WTC11 (cell line): Measurements from ENCODE around the gene SGPL1. TPM values are rescaled to one million over a fixed set of nuclear protein-coding genes. Genes with fewer than 3 reads are reported as not detected.

Experiments
- ATAC-seq: fragments of 200-7000 bp; cut with Tn5 transposase; 2 replicates; pipeline ENCODE4 v1.10.0; 2021; ENCODE audit warnings: mild to moderate bottlenecking, moderate library complexity
- CTCF ChIA-PET: fragments of 300-600 bp; sonication (Branson Sonifier 250); formaldehyde crosslinking; loops from one replicate; lab custom pipeline; 2021; ENCODE audit warnings: antibody characterized with exemption; lab: Charles Lee
- POLR2A ChIA-PET: fragments of 350-600 bp; sonication (Branson Sonifier 250); formaldehyde crosslinking; loops from one replicate; lab custom pipeline; 2021; ENCODE audit warnings: antibody characterized with exemption; lab: Charles Lee
- DNase-seq: peaks from one replicate; pipeline ENCODE4 v3.0.0; 2021; ENCODE audit warnings: low spot score
- H3K27ac Mint-ChIP-seq: 2 replicates; pipeline ENCODE4 v1.8.0; 2021; ENCODE audit warnings: mixed read lengths
- H3K27me3 Mint-ChIP-seq: 2 replicates; pipeline ENCODE4 v1.8.0; 2021; ENCODE audit warnings: low read depth, mild to moderate bottlenecking, moderate library complexity, mixed read lengths
- H3K36me3 Mint-ChIP-seq: 2 replicates; pipeline ENCODE4 v1.8.0; 2021; ENCODE audit warnings: mixed read lengths
- H3K4me1 Mint-ChIP-seq: 2 replicates; pipeline ENCODE4 v1.8.0; 2022; ENCODE audit warnings: mixed read lengths
- H3K4me3 Mint-ChIP-seq: 2 replicates; pipeline ENCODE4 v1.8.0; 2021; ENCODE audit warnings: mild to moderate bottlenecking, moderate library complexity, mixed read lengths
- H3K9me3 Mint-ChIP-seq: 2 replicates; pipeline ENCODE4 v1.8.0; 2021; ENCODE audit warnings: mixed read lengths
- FOXP1 ChIP-seq: sonication (generic); formaldehyde crosslinking; IDR thresholded peaks from 2 replicates; pipeline ENCODE4 v1.8.0; 2022; ENCODE audit warnings: missing genetic modification reagents, mild to moderate bottlenecking, moderate library complexity, borderline replicate concordance
- JAZF1 ChIP-seq: fragments of 250-450 bp; sonication (Bioruptor Pico); IDR thresholded peaks from 2 replicates; pipeline ENCODE4 v1.9.0; 2021; ENCODE audit warnings: moderate library complexity, mild to moderate bottlenecking, inconsistent platforms
- JUN ChIP-seq: sonication (generic); formaldehyde crosslinking; IDR thresholded peaks from 2 replicates; pipeline ENCODE4 v1.8.0; 2023; ENCODE audit warnings: mild to moderate bottlenecking, missing genetic modification reagents
- NFATC4 ChIP-seq: fragments of 250-450 bp; sonication (Bioruptor Pico); IDR thresholded peaks from 2 replicates; pipeline ENCODE4 v1.9.0; 2021; ENCODE audit warnings: mild to moderate bottlenecking
- NR2C2 ChIP-seq: sonication (generic); formaldehyde crosslinking; IDR thresholded peaks from 2 replicates; pipeline ENCODE4 v1.8.0; 2022; ENCODE audit warnings: mild to moderate bottlenecking, missing genetic modification reagents
- PRRX2 ChIP-seq: fragments of 250-450 bp; sonication (Bioruptor Pico); IDR thresholded peaks from 2 replicates; pipeline ENCODE4 v1.8.0; 2021; ENCODE audit warnings: mild to moderate bottlenecking
- SOX15 ChIP-seq: fragments of 250-450 bp; sonication (Bioruptor Pico); IDR thresholded peaks from 2 replicates; pipeline ENCODE4 v1.9.0; 2021; ENCODE audit warnings: mild to moderate bottlenecking
- ZNF138 ChIP-seq: sonication (generic); formaldehyde crosslinking; conservative IDR thresholded peaks from 2 replicates; pipeline ENCODE4 v1.8.1; 2022; ENCODE audit warnings: mild to moderate bottlenecking, moderate library complexity, missing genetic modification reagents
- ZNF317 ChIP-seq: sonication (generic); formaldehyde crosslinking; IDR thresholded peaks from 2 replicates; pipeline ENCODE4 v1.8.1; 2023; ENCODE audit warnings: low read depth, mild to moderate bottlenecking, moderate library complexity, missing genetic modification reagents, borderline replicate concordance
- ZNF423 ChIP-seq: fragments of 250-450 bp; sonication (Bioruptor Pico); IDR thresholded peaks from 2 replicates; pipeline ENCODE4 v2.1.2; 2022; ENCODE audit warnings: mild to moderate bottlenecking, moderate library complexity
- total RNA-seq: library from RNA; stranded (reverse); gene quantifications from 3 replicates; pipeline ENCODE4 v1.2.3, GENCODE V29; 2021
- TF ChIP-seq, protein P1 (sequence below): fragments of 250-450 bp; sonication (Bioruptor Pico); IDR thresholded peaks from 2 replicates; pipeline ENCODE4 v1.9.0; 2021; ENCODE audit warnings: mild to moderate bottlenecking, borderline replicate concordance
- TF ChIP-seq, protein P2 (sequence below): sonication (generic); formaldehyde crosslinking; IDR thresholded peaks from 2 replicates; pipeline ENCODE4 v1.8.1; 2023; ENCODE audit warnings: mild to moderate bottlenecking, missing genetic modification reagents, borderline replicate concordance
- TF ChIP-seq, protein P3 (sequence below): sonication (generic); formaldehyde crosslinking; IDR thresholded peaks from 2 replicates; pipeline ENCODE4 v1.8.1; 2023; ENCODE audit warnings: mild to moderate bottlenecking, moderate library complexity, missing genetic modification reagents
- TF ChIP-seq, protein P4 (sequence below): sonication (generic); formaldehyde crosslinking; IDR thresholded peaks from 2 replicates; pipeline ENCODE4 v1.8.0; 2023; ENCODE audit warnings: missing genetic modification reagents
- TF ChIP-seq, protein P5 (sequence below): fragments of 200-600 bp; IDR thresholded peaks from 2 replicates; pipeline ENCODE4 v1.8.0; 2022; ENCODE audit warnings: antibody characterized with exemption

Gene SGPL1
- total RNA-seq, 1 experiment from 2014 or later: 44.6 TPM

DNA sequence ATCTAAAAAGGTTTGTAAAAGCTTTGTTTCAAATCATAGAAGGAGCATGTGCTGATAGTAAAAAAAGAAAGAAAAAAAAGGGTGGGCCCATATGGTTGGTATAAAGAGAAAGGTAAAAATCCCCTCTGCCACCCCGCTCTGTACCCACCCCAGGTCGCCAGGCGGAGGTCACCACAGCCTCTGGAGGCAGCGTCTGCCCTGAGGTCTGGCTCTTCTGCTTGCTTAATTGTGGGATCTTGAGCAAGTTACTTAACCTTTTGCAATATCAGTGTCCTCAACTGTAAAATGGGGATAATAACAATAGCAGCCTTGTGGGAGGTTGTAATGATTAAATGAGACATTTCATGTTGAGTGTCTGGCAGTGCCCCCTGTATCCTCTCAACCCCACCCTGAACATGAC lies 83.3 kb downstream of the SGPL1 start:
- ATAC-seq (no peak), DNase-seq (no peak)
- CTCF ChIA-PET: no interaction called here
- Mint-ChIP-seq H3K9me3 (peaks cover 10% of the 10 kb centered on the region), H3K4me1 (peaks cover 9% of the 10 kb centered on the region), H3K4me3 (no peak overlapping the region), H3K27me3 (no peaks in the 10 kb centered on the region; the same call in 1 of the 2 replicates), H3K36me3 (no peaks in the 10 kb centered on the region), H3K27ac (no peak overlapping the region)
- POLR2A ChIA-PET: no interaction called here
- no peak for TF ChIP-seq JAZF1
- no peak for TF ChIP-seq ZNF138
- TF ChIP-seq, protein P1, sequence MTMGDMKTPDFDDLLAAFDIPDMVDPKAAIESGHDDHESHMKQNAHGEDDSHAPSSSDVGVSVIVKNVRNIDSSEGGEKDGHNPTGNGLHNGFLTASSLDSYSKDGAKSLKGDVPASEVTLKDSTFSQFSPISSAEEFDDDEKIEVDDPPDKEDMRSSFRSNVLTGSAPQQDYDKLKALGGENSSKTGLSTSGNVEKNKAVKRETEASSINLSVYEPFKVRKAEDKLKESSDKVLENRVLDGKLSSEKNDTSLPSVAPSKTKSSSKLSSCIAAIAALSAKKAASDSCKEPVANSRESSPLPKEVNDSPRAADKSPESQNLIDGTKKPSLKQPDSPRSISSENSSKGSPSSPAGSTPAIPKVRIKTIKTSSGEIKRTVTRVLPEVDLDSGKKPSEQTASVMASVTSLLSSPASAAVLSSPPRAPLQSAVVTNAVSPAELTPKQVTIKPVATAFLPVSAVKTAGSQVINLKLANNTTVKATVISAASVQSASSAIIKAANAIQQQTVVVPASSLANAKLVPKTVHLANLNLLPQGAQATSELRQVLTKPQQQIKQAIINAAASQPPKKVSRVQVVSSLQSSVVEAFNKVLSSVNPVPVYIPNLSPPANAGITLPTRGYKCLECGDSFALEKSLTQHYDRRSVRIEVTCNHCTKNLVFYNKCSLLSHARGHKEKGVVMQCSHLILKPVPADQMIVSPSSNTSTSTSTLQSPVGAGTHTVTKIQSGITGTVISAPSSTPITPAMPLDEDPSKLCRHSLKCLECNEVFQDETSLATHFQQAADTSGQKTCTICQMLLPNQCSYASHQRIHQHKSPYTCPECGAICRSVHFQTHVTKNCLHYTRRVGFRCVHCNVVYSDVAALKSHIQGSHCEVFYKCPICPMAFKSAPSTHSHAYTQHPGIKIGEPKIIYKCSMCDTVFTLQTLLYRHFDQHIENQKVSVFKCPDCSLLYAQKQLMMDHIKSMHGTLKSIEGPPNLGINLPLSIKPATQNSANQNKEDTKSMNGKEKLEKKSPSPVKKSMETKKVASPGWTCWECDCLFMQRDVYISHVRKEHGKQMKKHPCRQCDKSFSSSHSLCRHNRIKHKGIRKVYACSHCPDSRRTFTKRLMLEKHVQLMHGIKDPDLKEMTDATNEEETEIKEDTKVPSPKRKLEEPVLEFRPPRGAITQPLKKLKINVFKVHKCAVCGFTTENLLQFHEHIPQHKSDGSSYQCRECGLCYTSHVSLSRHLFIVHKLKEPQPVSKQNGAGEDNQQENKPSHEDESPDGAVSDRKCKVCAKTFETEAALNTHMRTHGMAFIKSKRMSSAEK (CRISPR knock-in tag): no peak
- TF ChIP-seq ZNF317: no peak
- no peak for TF ChIP-seq NFATC4 (CRISPR knock-in tag)
- TF ChIP-seq, all 79 proteins: peak for 0

DNA sequence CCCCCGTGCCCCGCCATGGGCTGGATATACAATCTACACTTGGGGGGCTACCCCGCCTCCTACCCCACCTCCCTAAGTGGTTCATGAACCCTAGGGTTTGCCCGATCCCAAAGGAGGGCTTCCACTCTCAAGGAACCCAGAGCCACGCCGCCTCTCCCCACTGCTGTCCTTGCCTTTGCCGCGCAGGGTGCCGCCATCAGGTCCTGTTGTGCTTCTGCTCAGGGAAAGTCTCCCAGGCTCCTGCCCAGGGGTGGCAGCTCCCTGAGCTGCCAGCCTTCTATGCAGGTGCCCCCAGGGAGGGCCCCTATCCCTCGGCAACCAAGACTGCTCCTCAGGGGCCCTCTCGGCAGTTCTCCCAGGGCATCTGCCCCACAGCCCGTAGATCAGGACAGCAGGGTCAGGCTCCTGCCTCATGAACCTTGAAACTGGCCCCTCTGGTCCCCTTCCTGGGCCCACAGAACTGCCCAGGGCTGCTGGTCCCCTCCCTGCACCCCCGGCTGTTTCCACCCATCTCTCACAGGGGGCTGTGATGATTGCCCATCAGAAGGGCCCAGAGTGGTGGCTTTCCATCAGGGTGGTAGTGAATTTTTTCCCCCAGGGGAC lies 85.6 kb downstream of the SGPL1 start:
- H3K4me3 Mint-ChIP-seq: no peak overlapping the region
- no peaks in the 10 kb centered on the region; the same call in 1 of the 2 replicates for H3K27me3 Mint-ChIP-seq
- no peak overlapping the region for H3K27ac Mint-ChIP-seq
- no peak for ATAC-seq
- no peak for DNase-seq
- no peaks in the 10 kb centered on the region for H3K36me3 Mint-ChIP-seq
- CTCF ChIA-PET: interaction anchor here (0.6 to 2.5 kb wide), 4 partner anchors 307 to 383 kb away, joined by 3 to 8 read pairs (median 4); no protein-coding TSS in a partner anchor
- H3K9me3 Mint-ChIP-seq: peaks cover 4% of the 10 kb centered on the region
- H3K4me1 Mint-ChIP-seq: peaks cover 9% of the 10 kb centered on the region
- POLR2A ChIA-PET: no interaction called here
- TF ChIP-seq ZNF423 (CRISPR knock-in tag) (no peak), PRRX2 (CRISPR knock-in tag) (no peak), FOXP1 (CRISPR knock-in tag) (no peak), NR2C2 (CRISPR knock-in tag) (no peak), JUN (CRISPR knock-in tag) (no peak), SOX15 (CRISPR knock-in tag) (no peak)
- TF ChIP-seq, protein P2, sequence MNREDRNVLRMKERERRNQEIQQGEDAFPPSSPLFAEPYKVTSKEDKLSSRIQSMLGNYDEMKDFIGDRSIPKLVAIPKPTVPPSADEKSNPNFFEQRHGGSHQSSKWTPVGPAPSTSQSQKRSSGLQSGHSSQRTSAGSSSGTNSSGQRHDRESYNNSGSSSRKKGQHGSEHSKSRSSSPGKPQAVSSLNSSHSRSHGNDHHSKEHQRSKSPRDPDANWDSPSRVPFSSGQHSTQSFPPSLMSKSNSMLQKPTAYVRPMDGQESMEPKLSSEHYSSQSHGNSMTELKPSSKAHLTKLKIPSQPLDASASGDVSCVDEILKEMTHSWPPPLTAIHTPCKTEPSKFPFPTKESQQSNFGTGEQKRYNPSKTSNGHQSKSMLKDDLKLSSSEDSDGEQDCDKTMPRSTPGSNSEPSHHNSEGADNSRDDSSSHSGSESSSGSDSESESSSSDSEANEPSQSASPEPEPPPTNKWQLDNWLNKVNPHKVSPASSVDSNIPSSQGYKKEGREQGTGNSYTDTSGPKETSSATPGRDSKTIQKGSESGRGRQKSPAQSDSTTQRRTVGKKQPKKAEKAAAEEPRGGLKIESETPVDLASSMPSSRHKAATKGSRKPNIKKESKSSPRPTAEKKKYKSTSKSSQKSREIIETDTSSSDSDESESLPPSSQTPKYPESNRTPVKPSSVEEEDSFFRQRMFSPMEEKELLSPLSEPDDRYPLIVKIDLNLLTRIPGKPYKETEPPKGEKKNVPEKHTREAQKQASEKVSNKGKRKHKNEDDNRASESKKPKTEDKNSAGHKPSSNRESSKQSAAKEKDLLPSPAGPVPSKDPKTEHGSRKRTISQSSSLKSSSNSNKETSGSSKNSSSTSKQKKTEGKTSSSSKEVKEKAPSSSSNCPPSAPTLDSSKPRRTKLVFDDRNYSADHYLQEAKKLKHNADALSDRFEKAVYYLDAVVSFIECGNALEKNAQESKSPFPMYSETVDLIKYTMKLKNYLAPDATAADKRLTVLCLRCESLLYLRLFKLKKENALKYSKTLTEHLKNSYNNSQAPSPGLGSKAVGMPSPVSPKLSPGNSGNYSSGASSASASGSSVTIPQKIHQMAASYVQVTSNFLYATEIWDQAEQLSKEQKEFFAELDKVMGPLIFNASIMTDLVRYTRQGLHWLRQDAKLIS (CRISPR knock-in tag): no peak
- TF ChIP-seq, protein P3, sequence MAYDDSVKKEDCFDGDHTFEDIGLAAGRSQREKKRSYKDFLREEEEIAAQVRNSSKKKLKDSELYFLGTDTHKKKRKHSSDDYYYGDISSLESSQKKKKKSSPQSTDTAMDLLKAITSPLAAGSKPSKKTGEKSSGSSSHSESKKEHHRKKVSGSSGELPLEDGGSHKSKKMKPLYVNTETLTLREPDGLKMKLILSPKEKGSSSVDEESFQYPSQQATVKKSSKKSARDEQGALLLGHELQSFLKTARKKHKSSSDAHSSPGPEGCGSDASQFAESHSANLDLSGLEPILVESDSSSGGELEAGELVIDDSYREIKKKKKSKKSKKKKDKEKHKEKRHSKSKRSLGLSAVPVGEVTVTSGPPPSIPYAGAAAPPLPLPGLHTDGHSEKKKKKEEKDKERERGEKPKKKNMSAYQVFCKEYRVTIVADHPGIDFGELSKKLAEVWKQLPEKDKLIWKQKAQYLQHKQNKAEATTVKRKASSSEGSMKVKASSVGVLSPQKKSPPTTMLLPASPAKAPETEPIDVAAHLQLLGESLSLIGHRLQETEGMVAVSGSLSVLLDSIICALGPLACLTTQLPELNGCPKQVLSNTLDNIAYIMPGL (CRISPR knock-in tag): no peak
- TF ChIP-seq, protein P1 (CRISPR knock-in tag): no peak
- TF ChIP-seq, protein P4, sequence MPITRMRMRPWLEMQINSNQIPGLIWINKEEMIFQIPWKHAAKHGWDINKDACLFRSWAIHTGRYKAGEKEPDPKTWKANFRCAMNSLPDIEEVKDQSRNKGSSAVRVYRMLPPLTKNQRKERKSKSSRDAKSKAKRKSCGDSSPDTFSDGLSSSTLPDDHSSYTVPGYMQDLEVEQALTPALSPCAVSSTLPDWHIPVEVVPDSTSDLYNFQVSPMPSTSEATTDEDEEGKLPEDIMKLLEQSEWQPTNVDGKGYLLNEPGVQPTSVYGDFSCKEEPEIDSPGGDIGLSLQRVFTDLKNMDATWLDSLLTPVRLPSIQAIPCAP (CRISPR knock-in tag): no peak
- TF ChIP-seq, protein P5, sequence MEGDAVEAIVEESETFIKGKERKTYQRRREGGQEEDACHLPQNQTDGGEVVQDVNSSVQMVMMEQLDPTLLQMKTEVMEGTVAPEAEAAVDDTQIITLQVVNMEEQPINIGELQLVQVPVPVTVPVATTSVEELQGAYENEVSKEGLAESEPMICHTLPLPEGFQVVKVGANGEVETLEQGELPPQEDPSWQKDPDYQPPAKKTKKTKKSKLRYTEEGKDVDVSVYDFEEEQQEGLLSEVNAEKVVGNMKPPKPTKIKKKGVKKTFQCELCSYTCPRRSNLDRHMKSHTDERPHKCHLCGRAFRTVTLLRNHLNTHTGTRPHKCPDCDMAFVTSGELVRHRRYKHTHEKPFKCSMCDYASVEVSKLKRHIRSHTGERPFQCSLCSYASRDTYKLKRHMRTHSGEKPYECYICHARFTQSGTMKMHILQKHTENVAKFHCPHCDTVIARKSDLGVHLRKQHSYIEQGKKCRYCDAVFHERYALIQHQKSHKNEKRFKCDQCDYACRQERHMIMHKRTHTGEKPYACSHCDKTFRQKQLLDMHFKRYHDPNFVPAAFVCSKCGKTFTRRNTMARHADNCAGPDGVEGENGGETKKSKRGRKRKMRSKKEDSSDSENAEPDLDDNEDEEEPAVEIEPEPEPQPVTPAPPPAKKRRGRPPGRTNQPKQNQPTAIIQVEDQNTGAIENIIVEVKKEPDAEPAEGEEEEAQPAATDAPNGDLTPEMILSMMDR: no peak
